H9 (cell line): ENCODE results near the gene ZNF488. TPM values are rescaled to one million over a fixed set of nuclear protein-coding genes. Genes with fewer than 3 reads are reported as not detected.
"Not testable (repeated sequence)": the region's sequence is repeated elsewhere in the genome, so short reads cannot be mapped to it uniquely, and the experiment has no call there.

ENCODE experiments used
- DNase-seq: peaks from one replicate; pipeline ENCODE4 v3.0.0-alpha.2; 2017
- H2AFZ ChIP-seq: one replicate; pipeline ENCODE4 v1.6.1; 2013; ENCODE audit warnings: mild to moderate bottlenecking, low read length, control low read depth, moderate library complexity
- H2AK5ac ChIP-seq: 2 replicates; pipeline ENCODE4 v1.6.1; 2013; ENCODE audit warnings: low read length, control low read depth, mixed read lengths; ENCODE audit not compliant: insufficient read length
- H2BK120ac ChIP-seq: one replicate; pipeline ENCODE4 v1.6.1; 2013; ENCODE audit warnings: low read depth, mild to moderate bottlenecking, low read length, control low read depth, inconsistent platforms; ENCODE audit not compliant: poor library complexity, severe bottlenecking
- H2BK12ac ChIP-seq: 2 replicates; pipeline ENCODE4 v1.6.1; 2013; ENCODE audit warnings: low read length, control low read depth, mixed read lengths, low read depth; ENCODE audit not compliant: insufficient read length
- H2BK15ac ChIP-seq: 2 replicates; pipeline ENCODE4 v1.6.1; 2013; ENCODE audit warnings: low read depth, low read length, control low read depth
- H2BK20ac ChIP-seq: one replicate; pipeline ENCODE4 v1.6.1; 2013; ENCODE audit warnings: low read depth, mild to moderate bottlenecking, low read length, control low read depth, inconsistent platforms; ENCODE audit not compliant: poor library complexity, severe bottlenecking
- H2BK5ac ChIP-seq: 2 replicates; pipeline ENCODE4 v1.6.1; 2013; ENCODE audit warnings: low read length, control low read depth, mixed read lengths; ENCODE audit not compliant: insufficient read length
- H3K14ac ChIP-seq: 2 replicates; pipeline ENCODE4 v1.6.1; 2013; ENCODE audit warnings: low read length, control low read depth; ENCODE audit not compliant: insufficient read depth
- H3K18ac ChIP-seq: 2 replicates; pipeline ENCODE4 v1.6.1; 2013; ENCODE audit warnings: low read depth, mild to moderate bottlenecking, mixed read lengths, low read length, control low read depth; ENCODE audit not compliant: insufficient read length
- H3K23ac ChIP-seq: 2 replicates; pipeline ENCODE4 v1.6.1; 2013; ENCODE audit warnings: low read length, control low read depth, mixed read lengths, low read depth; ENCODE audit not compliant: insufficient read length
- H3K23me2 ChIP-seq: 2 replicates; pipeline ENCODE4 v1.6.1; 2013; ENCODE audit warnings: low read depth, mild to moderate bottlenecking, mixed read lengths, low read length, control low read depth; ENCODE audit not compliant: insufficient read length, poor library complexity, severe bottlenecking
- H3K27ac ChIP-seq: 2 replicates; pipeline ENCODE4 v1.5.1; 2013; ENCODE audit warnings: low read length, control low read depth, mixed read lengths, low read depth; ENCODE audit not compliant: insufficient read length
- H3K27me3 ChIP-seq: 2 replicates; pipeline ENCODE4 v1.6.1; 2013; ENCODE audit warnings: low read length, control low read depth, inconsistent platforms; ENCODE audit not compliant: insufficient read depth
- H3K4ac ChIP-seq: 2 replicates; pipeline ENCODE4 v1.6.1; 2013; ENCODE audit warnings: low read depth, mild to moderate bottlenecking, control low read depth, inconsistent platforms, low read length, moderate library complexity
- H3K4me1 ChIP-seq: 2 replicates; pipeline ENCODE4 v1.6.1; 2013; ENCODE audit warnings: low read length, control low read depth, inconsistent platforms; ENCODE audit not compliant: insufficient read depth
- H3K4me2 ChIP-seq: 2 replicates; pipeline ENCODE4 v1.6.1; 2013; ENCODE audit warnings: low read length, control low read depth, mixed read lengths; ENCODE audit not compliant: insufficient read length, insufficient read depth
- H3K56ac ChIP-seq: 2 replicates; pipeline ENCODE4 v1.6.1; 2013; ENCODE audit warnings: low read depth, mild to moderate bottlenecking, mixed read lengths, low read length, control low read depth; ENCODE audit not compliant: insufficient read length
- H3K79me1 ChIP-seq: 2 replicates; pipeline ENCODE4 v1.6.1; 2013; ENCODE audit warnings: low read depth, mild to moderate bottlenecking, moderate library complexity, low read length, control low read depth, inconsistent platforms; ENCODE audit not compliant: insufficient read depth, poor library complexity, severe bottlenecking
- H3K79me2 ChIP-seq: 2 replicates; pipeline ENCODE4 v1.6.1; 2013; ENCODE audit warnings: low read length, control low read depth, inconsistent platforms; ENCODE audit not compliant: insufficient read depth
- H3K9ac ChIP-seq: 2 replicates; pipeline ENCODE4 v1.6.1; 2013; ENCODE audit warnings: low read length, control low read depth, mixed read lengths; ENCODE audit not compliant: insufficient read length; ENCODE audit errors: extremely low read depth
- H3K9me3 ChIP-seq: one replicate; pipeline ENCODE4 v1.6.1; 2013; ENCODE audit warnings: low read depth, low read length, inconsistent platforms; ENCODE audit not compliant: control insufficient read depth
- H3T11ph ChIP-seq: one replicate; pipeline ENCODE4 v1.6.1; 2013; ENCODE audit warnings: mild to moderate bottlenecking, low read length, control low read depth, inconsistent platforms
- H4K20me1 ChIP-seq: one replicate; pipeline ENCODE4 v1.6.1; 2013; ENCODE audit not compliant: control insufficient read depth, insufficient read length, insufficient read depth
- H4K5ac ChIP-seq: 2 replicates; pipeline ENCODE4 v1.6.1; 2013; ENCODE audit warnings: low read depth, mild to moderate bottlenecking, mixed read lengths, low read length, control low read depth; ENCODE audit not compliant: insufficient read length
- H4K8ac ChIP-seq: replicated peaks from 2 replicates; pipeline ENCODE4 v1.6.1; 2013; ENCODE audit warnings: low read length, control low read depth, mixed read lengths, low read depth; ENCODE audit not compliant: insufficient read length
- H4K91ac ChIP-seq: 2 replicates; pipeline ENCODE4 v1.6.1; 2013; ENCODE audit warnings: low read depth, mild to moderate bottlenecking, moderate library complexity, mixed read lengths, low read length, control low read depth; ENCODE audit not compliant: insufficient read length
- H3K27ac Mint-ChIP-seq, 3 experiments: 2 replicates in 2 of 3; 3 replicates in 1 of 3; pipeline ENCODE4 v1.8.0; 2020 to 2021; ENCODE audit warnings: mixed read lengths in 3 of 3, mild to moderate bottlenecking in 1 of 3, moderate library complexity in 1 of 3
- H3K27me3 Mint-ChIP-seq: 2 replicates; pipeline ENCODE4 v1.8.0; 2021; ENCODE audit warnings: low read depth, mild to moderate bottlenecking, moderate library complexity, mixed read lengths
- H3K36me3 Mint-ChIP-seq, 3 experiments: 2 replicates in 2 of 3; 3 replicates in 1 of 3; pipeline ENCODE4 v1.8.0; 2020 to 2021; ENCODE audit warnings: low read depth in 3 of 3, mixed read lengths in 3 of 3; ENCODE audit not compliant: insufficient read depth in 1 of 3
- H3K4me1 Mint-ChIP-seq, 2 experiments: 2 replicates each; pipeline ENCODE4 v1.8.0; 2020; ENCODE audit warnings: mixed read lengths in 2 of 2
- H3K4me3 Mint-ChIP-seq, 2 experiments: 2 replicates in 1 of 2; 3 replicates in 1 of 2; pipeline ENCODE4 v1.8.0; 2020 to 2021; ENCODE audit warnings: mild to moderate bottlenecking in 2 of 2, mixed read lengths in 2 of 2, moderate library complexity in 1 of 2
- H3K9me3 Mint-ChIP-seq, 2 experiments: 2 replicates in 1 of 2; 3 replicates in 1 of 2; pipeline ENCODE4 v1.8.0; 2020; ENCODE audit warnings: mild to moderate bottlenecking in 2 of 2, mixed read lengths in 2 of 2, moderate library complexity in 1 of 2
- CTCF ChIP-seq: fragments of 200-600 bp; sonication (generic); conservative IDR thresholded peaks from 3 replicates; pipeline ENCODE4 v1.8.0; 2021; ENCODE audit warnings: antibody characterized with exemption, mild to moderate bottlenecking
- WGBS: extraction: QIAGEN DNeasy Blood & Tissue Kit; methylation state at CpG from one replicate; pipeline ENCODE4 v1.1.7; 2013; ENCODE audit warnings: missing lambda C conversion rate, low lambda C conversion rate, mixed read lengths; ENCODE audit not compliant: insufficient read length; ENCODE audit errors: extremely low coverage; 5-methylcytosine and 5-hydroxymethylcytosine counted together
- total RNA-seq: library from RNA; stranded (reverse); gene quantifications from 2 replicates; pipeline ENCODE4 v1.2.1, GENCODE V29; 2021

ZNF488 gene
- total RNA-seq, 1 experiment from 2014 or later = 2.9 TPM

GRCh38 chr10:47388879-47389278 is 4.8 kb upstream of the ZNF488 start:
- TF ChIP-seq CTCF = no peak
- no peak overlapping the region for H2BK15ac ChIP-seq
- H2BK12ac ChIP-seq = no peak overlapping the region
- 0 out of 7 replicates have a peak overlapping the region, but pooled peaks of 1 of the 3 experiments have one; percentile 37 for H3K27ac Mint-ChIP-seq
- no peak overlapping the region for H3K56ac ChIP-seq
- no peak overlapping the region for H3K4me2 ChIP-seq
- peak; percentile 10 for DNase-seq
- no peak overlapping the region for H3K27ac ChIP-seq
- H4K5ac ChIP-seq = no peak overlapping the region
- H4K91ac ChIP-seq = no peak overlapping the region
- no peak overlapping the region for H2AK5ac ChIP-seq
- no peak overlapping the region for H3K4me3 Mint-ChIP-seq
- H3K36me3 Mint-ChIP-seq = peaks cover 2 to 8% (median 5%) of the 10 kb centered on the region in 3 experiments; a peak in 5 of 7 replicates
- no peak overlapping the region for H3T11ph ChIP-seq
- H4K8ac ChIP-seq = no peak overlapping the region
- H2BK5ac ChIP-seq = no peak overlapping the region
- no peaks in the 10 kb centered on the region for H3K79me1 ChIP-seq
- no peaks in the 10 kb centered on the region for H3K9me3 ChIP-seq
- no peak overlapping the region for H3K9ac ChIP-seq
- peaks cover 12 to 20% of the 10 kb centered on the region in 2 experiments for H3K9me3 Mint-ChIP-seq
- WGBS = no CpG with 5 or more reads among the region's 4 CpGs
- H3K14ac ChIP-seq = no peak overlapping the region
- H3K79me2 ChIP-seq = no peaks in the 10 kb centered on the region
- no peak overlapping the region for H2BK20ac ChIP-seq
- peaks cover 3 to 5% of the 10 kb centered on the region in 2 experiments for H3K4me1 Mint-ChIP-seq
- H3K18ac ChIP-seq = no peak overlapping the region
- no peaks in the 10 kb centered on the region for H3K4me1 ChIP-seq
- peaks cover 35% of the 10 kb centered on the region for H3K27me3 Mint-ChIP-seq
- no peak overlapping the region for H3K23ac ChIP-seq
- no peaks in the 10 kb centered on the region for H3K27me3 ChIP-seq
- H2AFZ ChIP-seq = no peak overlapping the region
- H4K20me1 ChIP-seq = no peaks in the 10 kb centered on the region
- H3K4ac ChIP-seq = no peak overlapping the region
- no peak overlapping the region for H2BK120ac ChIP-seq
- H3K23me2 ChIP-seq = peaks cover 6% of the 10 kb centered on the region

- not testable (repeated sequence) for H2AK5ac ChIP-seq, H3K23ac ChIP-seq, H3K4me2 ChIP-seq, H4K8ac ChIP-seq, H2BK15ac ChIP-seq, H3K4me1 ChIP-seq, H3K9me3 ChIP-seq, H3T11ph ChIP-seq, H3K4me3 Mint-ChIP-seq, H3K27me3 ChIP-seq, H3K79me2 ChIP-seq, H3K14ac ChIP-seq, H2BK5ac ChIP-seq, H4K91ac ChIP-seq, H3K27ac Mint-ChIP-seq, H2BK20ac ChIP-seq, H3K9ac ChIP-seq, H2BK120ac ChIP-seq, H2AFZ ChIP-seq, H3K36me3 Mint-ChIP-seq, H3K23me2 ChIP-seq, H3K56ac ChIP-seq, H4K5ac ChIP-seq, H3K79me1 ChIP-seq, H2BK12ac ChIP-seq, H3K27ac ChIP-seq, H4K20me1 ChIP-seq, H3K4ac ChIP-seq, H3K18ac ChIP-seq
- DNase-seq = peak; percentile 5
- Mint-ChIP-seq H3K27me3 (peaks cover 38% of the 10 kb centered on the region), H3K4me1 (peaks cover 28 to 31% of the 10 kb centered on the region in 2 experiments), H3K9me3 (peaks cover 12 to 20% of the 10 kb centered on the region in 2 experiments)
- WGBS = no CpG with 5 or more reads among the region's 2 CpGs
Observed at GRCh38 chr10:47386104-47386503, 2.0 kb upstream of the ZNF488 start.
